Measurements from ENCODE around the gene DTNA.

Gene DTNA

DNA sequence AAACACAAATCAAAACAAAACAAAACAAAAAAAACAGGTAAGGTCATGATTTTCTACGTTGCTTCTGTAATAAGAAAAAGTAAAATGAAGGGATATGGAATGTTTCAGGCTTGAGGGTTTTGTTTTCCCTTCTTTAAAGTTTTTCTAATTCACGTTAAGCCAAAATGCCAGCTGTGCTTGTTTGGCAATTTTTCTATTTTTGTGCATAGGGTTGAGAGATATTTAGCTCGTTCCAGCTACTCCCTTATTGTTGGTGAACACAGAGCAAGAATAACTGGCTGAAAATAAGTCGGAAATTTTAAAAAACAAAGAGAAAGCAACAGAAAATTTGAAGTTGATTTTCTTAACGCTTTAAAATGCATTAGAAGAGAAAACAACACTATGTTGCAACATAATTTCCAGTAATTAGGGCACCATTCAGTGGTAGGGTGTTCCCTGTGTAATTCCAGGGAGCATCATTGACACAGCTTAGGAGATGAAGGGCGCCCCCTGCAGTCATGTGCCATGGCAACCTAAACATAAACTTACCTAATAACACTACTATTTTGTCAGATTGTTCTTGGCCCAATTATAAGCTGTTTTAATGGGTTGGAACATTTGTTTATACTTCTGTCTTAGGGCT is 99.5 kb downstream of the DTNA start:
- no peak for DNase-seq

DNA sequence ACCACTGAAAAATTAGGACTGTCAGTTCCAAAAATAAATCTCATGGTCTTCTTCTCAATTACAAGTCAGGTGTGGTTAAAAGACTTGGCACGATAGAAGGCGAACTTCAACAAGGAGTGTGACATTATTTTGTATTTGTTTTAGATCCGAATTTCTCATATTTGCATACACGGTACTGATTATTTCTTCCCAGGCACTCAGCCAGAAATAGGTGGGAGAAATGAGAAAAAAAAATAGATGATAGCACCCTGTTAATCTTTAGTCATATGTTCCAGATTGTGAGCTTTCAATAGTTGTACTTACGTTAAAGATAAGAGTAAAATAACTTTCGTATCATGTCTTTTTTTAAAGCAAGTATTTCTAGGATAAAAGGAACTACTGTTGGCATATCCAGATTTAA is 106.1 kb downstream of the DTNA start:
- no peak for DNase-seq

DNA sequence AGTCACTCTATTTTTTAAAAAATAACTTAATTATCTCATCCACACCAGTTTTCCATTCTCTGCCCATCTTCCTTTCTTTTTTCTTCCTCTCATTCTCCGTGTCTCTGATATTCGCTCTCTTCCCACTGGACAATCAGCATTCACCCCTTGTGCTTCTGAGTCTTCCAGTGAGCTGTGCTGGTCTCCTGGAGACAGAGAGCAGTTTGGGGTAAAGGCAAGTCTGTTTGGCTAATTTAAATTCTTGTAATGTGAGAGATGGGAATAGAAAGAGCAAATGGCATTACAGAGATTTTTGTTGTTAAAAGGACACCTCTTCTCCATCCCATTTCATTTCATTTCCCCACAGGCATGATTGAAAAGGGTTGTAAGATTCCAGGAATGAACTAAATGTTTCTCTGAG is 107.5 kb downstream of the DTNA start:
- no peak for DNase-seq

DNA sequence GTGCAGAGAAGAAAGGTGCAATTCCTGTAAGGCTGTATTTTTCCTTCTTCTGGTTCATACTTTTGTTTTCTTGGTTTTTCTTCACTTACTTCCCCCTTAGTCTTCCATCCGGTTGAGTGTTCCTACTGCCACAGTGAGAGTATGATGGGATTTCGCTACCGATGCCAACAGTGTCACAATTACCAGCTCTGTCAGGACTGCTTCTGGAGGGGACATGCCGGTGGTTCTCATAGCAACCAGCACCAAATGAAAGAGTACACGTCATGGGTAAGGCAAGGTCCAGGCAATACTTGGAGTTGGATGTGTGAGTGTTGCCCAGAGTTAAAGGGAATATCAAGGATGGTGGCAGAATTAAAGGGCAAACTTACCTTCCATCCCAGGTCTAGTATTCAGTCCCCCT is 108.0 kb downstream of the DTNA start:
- no peak for DNase-seq

DNA sequence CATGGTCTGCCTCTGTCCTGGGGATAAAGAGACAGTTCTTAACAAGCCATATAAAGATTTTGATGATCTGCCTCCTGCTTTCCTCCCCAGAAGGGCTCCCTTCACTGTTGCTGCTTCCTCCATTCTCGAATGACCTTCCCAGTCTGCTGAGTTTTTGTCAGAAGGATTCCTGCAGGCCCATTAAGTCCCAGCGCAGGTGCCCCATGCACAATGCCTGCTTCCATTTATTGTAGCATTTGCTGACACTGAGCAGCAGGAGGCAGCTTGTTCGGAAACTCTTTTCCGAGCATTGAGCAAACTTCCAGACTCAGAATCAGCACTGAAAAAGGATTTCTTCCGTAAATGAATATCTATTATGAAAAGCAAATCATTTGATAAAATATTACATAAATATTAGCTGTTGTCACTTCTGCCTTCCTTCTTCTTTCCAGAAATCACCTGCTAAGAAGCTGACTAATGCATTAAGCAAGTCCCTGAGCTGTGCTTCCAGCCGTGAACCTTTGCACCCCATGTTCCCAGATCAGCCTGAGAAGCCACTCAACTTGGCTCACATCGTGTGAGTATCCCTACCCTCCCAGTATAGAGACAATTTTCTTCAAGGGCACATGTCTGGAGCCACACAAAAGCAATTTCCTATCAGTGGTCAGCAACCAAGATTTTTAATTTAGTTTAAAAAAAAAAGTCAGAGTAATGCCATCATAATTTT is 110.4 kb downstream of the DTNA start:
- no peak for DNase-seq

DNA sequence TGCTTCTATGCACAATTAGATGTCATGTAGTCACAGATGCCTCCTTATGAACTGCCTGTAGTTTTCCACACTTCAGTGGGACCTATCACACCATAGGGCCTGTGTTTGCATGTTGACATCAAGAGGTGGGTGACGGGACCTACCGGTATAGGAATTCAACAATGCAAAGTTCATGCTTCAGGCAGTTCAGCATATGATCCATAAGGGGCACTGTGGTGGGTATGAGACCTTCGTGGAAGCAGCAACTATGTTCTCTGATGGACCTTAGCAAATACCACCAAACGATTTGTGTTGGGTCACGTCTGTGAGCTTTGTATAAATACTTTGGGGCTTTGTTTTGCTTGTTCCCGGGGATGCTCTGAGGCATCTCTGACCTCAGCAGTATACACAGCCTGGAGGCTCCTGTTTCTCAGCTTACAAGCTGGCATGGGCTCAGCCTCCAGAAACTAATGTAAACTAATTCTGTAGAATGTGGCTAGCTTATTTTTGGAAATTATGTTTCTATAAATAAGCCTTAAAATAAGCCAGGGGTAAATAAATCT is 111.6 kb downstream of the DTNA start:
- DNase-seq, result no peak

DNA sequence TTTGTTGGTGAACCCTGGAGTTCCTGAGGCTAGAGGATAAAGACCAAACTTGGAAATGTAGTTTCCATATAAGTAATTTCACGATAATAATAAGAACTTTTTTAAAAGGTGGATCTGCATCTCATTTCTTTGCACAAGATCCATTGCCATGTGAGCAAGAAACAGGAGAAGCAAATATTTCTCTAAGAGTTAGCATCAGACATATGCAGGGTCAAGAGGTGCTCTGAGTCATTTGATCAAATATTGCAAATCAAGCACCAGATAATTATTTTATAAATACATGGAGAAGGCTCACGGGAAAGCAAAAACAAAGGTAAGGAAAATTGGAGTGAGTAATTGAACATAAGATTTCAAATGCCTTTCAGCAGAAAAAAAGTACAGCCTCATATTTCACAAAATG is 118.0 kb downstream of the DTNA start:
- no peak for DNase-seq

DNA sequence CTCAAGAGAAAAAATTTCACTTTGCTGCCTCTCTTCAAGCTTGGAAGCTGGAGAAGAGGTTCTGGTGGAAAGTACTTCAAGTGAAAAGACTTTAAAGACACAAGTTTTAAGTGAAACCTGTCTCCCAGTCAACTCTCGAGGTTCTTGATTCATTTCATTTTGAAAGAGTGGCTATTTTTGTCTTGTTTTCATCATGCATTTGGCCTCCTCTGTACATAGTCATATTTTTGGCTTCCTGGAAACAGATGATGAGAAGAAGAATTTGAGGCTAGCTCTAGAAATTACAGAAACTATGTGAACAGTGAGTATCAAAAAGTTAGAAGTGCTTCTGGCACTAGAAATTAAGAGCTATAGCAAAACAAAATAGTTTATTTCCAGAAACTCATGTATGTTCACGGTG is 124.8 kb downstream of the DTNA start:
- DNase-seq, result no peak

DNA sequence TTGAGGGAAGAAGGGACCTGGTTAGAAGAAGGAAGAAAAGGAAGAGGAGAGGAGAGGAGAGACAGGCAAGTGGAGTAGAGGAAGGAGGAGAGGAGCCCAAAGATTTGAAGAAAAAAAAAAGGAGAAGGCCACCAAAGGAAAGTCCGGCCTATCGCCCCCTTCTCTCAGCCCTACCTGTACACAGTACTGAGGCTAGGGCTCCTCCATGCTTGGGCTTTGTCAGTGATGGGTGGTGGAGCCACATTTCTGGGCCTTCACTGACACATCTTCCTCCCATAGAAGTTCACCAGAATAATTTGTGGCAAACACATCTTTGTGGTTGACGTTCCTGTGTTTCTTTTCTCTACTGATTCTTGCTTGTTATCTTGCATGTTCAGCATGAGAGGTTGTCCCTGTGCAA is 125.4 kb downstream of the DTNA start:
- no peak for DNase-seq

DNA sequence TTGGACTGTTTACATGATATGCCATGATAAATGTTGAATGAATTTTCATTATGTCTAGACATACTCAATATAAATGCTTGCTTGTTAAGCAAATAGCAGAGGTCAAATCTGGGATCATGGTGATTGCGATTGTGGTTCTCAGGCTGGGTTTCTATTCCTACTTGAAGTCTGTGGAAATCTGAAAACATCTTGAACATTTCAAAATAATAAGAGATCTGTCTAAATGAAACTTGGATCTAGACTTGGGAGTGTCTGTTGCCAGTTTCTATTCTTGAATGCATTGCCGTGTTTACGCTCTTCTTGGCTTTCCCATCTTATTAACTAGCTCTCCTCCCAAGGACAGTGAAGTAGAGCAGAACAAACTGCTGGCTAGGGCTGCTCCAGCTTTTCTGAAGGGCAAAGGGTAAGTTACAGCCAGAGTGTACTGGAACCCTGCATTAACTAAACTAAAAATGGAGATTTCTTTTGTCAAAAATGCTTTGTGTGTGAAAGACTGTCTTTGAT is 127.7 kb downstream of the DTNA start:
- DNase-seq, result no peak

DNA sequence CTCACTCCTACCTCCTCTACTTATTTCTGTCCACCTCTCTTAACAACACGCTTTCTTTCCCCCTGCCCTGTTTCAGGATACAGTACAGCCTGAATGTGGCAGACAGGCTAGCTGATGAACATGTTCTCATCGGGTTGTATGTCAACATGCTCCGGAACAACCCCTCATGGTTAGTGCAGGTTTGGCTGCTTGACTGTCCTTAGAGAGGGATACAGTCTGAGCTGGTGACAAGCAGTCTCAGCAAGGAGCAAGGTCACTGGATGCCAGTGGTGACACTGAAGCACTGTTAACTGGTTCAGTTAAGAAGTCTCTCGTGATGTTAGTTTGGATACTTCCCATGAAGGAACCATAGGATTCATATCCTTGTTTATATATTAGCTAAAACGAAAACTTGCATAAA is 128.6 kb downstream of the DTNA start:
- DNase-seq, result no peak

DNA sequence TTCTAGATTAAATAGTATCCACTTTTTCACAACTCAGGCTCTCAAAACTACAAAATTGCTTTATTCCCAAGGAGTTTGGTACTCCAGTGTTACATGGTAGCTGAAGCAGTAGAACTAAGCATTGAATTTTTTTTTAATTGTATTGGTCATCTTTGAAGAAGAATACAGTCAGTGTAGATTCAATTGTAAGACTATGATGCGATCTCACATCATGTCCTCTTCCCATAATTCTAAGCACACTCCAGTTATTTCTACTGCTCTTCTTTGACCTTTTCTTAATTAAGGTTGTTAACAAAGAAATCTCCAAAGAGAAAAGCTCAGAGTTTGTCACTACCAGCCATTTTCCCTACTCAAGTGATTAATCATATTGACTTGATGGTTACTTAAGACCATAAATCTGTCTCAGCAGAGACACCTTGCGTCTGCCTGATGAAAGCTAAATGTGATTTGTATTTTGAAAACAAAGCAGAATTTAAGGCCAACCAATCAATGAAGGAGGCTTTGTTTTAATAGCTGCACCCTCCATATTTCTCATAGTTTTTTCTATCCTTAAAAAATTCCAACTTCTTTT is 130.2 kb downstream of the DTNA start:
- no peak for DNase-seq

DNA sequence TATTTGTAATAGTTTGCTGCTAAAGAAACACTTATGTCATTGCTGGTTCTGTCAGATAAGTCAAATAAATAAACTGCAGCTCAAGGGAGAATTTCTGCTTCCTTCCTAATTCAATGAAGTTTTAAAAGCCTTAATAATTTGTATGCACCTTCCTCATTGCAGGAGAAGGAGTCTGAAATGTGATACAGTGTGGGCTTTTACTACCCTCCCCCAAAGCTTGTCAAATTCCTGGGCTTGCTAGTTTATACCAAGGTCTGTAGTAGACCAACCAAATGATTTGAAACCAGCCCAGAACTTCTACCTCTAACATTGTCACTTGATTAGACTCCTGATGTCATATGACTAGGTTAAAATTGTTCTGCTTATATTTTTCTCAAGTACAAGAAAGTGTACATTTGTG is 131.8 kb downstream of the DTNA start:
- DNase-seq, result no peak

DNA sequence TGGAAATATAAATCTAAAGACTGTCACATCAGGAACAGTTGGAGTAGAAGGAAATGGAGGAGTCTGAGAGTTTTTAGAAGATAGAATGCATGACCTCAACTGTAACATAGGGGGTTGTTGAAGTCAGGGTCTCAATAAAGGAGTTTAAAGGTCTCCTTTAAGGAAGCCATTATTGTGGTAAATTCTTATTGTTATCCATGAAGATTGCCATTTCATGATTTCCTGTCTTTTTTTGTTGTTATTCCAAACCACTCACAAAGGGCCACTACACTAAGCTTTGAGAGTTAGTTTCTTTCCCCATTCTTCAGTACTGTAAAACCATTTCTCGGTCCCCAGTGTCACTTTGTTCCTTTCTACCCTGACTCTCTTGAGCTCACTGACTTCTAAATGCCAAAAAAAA is 134.0 kb downstream of the DTNA start:
- DNase-seq, result no peak

DNA sequence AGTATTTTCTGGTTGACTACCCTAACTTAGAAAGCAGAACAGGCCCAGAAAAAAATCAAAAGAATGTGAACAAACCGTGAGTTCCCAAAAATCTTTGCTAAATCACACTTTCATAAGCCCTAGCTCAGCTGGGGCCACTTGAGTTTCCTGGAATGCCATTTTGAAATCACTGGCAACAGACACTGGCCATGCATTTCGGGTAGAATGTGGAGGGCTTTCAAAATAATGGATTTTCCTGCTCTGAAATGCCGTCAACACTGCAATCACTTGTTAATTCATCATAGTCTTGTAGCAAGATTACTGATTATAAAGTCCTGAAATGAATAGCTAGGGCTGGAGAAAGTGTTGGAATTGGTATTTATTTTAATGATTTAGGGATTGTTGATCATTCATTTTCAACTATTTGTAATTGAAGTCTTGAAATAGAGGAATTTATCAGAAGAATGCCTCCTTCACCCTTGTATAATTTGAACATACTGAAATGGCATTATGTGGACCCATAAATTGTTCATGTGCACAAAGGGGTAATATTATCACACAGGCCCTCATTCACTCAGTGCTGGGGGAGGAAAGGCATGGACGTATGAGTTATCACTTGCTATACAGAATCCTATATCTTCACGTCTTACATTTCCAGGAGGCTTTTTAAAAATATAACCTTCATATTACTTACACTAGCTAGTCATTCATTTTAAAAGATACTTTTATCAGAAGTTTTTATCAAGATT is 134.8 kb downstream of the DTNA start:
- DNase-seq, result no peak

DNA sequence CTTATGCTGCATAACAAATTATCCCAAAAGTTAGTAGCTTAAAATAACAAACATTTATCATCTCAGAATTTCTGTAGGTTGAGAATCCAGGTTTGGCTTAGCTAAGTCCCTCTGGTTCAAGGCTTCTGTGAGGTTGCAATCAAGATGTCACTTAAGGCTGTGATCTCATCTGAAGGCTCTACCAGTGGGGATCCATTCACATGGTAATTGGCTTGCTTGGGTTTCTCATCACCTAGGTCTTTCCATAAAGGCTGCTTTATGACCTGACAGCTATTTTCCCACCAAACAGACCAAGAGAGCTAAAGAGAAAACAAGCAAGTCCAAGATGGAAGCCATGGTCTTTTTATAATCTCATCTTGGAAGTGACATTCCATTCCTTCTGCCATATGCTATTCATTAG is 137.3 kb downstream of the DTNA start:
- DNase-seq, result no peak

DNA sequence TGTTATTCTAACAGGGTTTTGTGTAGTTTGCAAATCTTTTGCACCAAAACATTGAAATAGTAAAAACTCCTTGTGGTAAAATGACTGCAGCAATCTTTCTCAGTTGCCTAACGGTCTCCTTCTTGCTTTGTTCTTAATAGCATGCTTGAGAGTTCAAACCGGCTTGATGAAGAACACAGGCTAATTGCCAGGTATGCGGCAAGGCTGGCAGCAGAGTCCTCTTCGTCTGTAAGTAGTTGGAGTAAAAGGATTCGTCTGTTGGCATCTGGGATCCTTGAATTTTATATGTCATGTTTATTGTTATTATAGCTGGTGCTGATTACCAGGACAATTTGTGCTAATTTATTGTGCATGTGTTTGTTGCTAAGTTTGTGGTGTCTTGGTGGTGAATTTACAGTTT is 138.1 kb downstream of the DTNA start:
- DNase-seq, result no peak

DNA sequence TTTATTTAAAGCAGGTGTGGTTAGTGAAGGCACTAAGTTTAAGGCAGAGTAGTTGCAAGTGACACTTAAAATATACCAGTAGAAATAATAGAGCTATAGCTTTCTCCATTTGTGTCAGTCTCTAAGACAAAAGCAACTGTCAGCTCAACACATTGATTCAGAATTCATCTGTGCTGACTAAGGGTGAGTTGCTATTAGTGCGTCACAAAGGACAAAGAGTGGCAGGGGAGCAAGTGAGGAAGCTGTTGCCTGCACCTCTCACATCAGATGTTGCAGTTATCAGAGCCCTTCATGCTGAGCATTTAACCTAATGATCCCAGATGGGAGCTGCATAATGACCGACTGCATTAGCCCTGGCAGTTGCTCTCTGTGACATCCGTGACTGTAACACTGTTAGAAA is 138.6 kb downstream of the DTNA start:
- no peak for DNase-seq

DNA sequence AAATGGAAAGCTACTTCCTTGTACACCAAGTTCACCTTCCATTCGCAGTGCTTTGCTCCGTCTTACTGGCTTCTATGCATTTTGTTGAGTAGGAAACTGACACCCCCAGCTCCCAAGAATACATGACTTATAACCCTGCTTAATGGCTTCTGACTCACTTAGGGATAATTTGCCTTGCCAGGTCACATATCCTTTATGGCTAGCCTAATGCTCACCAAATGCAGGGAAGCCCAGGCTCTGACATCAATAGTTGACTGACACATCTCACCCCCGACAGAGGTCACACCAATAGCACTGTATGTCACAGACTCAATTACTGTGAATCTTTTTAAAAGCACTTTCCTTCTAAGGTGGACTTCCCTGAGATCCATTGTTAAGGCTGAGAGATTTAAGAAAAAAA is 147.2 kb downstream of the DTNA start:
- DNase-seq, result no peak

DNA sequence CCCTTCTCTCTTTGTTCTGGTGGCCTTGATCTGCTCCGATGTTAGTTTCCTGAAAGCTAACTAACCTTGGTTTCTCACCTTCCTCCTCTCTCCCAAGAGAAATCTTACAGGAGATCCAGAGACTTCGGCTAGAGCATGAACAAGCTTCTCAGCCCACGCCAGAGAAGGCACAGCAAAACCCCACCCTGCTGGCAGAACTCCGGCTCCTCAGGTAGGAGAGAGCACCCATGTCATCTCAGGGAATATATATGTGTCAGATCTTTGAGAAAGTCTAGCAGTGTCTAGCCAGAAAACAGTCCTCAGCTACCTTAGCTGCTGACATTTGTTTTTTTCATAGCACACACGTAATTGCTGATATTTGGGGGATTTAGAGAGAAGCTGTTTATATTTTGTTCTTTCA is 148.1 kb downstream of the DTNA start:
- DNase-seq, result no peak

DNA sequence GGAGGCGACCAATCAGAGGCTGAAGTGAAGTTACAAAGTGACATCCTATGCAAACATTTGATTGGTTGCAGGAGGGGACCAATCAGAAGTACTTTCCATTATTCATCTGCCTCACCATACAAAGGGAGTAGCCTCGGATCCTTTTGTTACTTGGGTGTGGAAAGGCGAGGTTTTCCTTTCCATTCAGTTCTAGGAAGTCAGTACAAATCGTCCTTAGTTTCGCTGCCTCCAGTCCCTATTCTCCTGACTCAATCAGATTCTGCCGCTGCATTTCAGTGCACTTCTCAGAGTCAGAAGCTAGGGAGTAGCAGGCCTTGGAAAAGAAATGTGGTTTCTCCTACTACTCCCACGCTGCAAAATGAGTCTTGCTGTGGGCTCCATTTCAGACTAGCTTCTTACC is 149.4 kb downstream of the DTNA start:
- DNase-seq, result no peak

DNA sequence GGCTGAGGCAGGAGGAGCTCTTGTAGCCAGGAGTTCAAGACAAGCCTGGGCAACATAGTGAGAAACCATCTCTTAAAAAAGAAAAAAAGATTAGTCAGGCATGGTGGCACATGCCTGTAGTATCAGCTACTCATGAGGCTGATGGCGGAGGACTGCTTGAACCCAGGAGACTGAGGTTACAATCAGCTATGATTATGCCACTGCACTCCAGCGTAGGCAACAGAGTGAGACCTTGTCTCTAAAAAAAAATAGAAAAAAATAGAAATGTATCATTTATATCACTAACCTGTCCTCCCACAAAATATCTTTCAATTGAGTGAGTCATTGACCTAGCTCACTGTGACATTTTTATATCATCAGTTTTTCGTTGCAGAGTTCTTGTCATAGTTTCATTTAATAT is 152.5 kb downstream of the DTNA start:
- DNase-seq, result no peak

DNA sequence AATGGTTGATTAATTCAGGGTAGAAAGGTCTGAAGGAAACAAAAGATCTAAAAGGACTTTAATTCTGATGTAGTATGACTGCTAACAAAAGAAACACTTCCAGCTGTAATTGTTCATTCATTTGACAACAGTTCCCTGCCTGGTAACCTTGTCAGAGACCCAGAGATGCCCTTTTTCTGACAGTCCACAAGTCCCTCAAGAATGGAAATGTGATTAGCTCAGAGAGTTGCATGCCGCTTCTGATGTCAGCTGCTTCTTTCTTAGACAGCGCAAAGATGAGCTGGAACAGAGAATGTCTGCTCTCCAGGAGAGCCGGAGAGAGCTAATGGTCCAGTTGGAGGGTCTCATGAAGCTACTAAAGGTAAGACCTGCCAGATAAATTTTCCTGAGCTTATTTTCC is 153.6 kb downstream of the DTNA start:
- no peak for DNase-seq
